Muscle of back (tissue), 11 donors: ENCODE measurements around the gene JUN. TPM values are rescaled to one million over a fixed set of nuclear protein-coding genes. Genes with fewer than 3 reads are reported as not detected.
A peak's percentile ranks its signal among the peaks of the same experiment; 100 is the strongest.

Experiments used
- DNase-seq, 3 donors: peaks; one replicate each; pipeline versions ENCODE4 v3.0.0 to v3.0.0-alpha.2; 2013
- polyA plus RNA-seq, 10 donors: library from polyadenylated mRNA; unstranded; fragments of 120-200 nt; gene quantifications; one replicate each; pipeline ENCODE4 v1.2.1, GENCODE V29; 2013; ENCODE audit not compliant: insufficient read length in 10 of 10

The JUN gene
- polyA plus RNA-seq, 10 donors, result 74.2 to 374 (median 155) TPM

- DNase-seq, result peak in 1 of 3 donors; percentile 58
Measured at GRCh38 chr1:58785442-58786058, 1.7 kb upstream of the JUN start.

GRCh38 chr1:58784758-58785441 lies 1.1 kb upstream of the JUN start:
- DNase-seq, result peak; percentile 92 to 96 (median 93)

- DNase-seq, result peak; percentile 54 to 90 (median 71)
Measured at GRCh38 chr1:58783090-58783992, 506 bp downstream of the JUN start.

GRCh38 chr1:58782178-58783089 lies 1.4 kb downstream of the JUN start:
- peak in 2 of 3 donors; percentile 35 to 86 for DNase-seq

GRCh38 chr1:58781541-58782177 lies 2.2 kb downstream of the JUN start:
- peak; percentile 69 to 91 (median 82) for DNase-seq

- peak in 2 of 3 donors; percentile 19 to 37 for DNase-seq
Measured at GRCh38 chr1:58780836-58781452, 2.9 kb downstream of the JUN start.

GRCh38 chr1:58780411-58780810 lies 3.4 kb downstream of the JUN start:
- DNase-seq, result no peak

GRCh38 chr1:58779801-58780382 lies 4.0 kb downstream of the JUN start:
- peak; percentile 56 to 85 (median 82) for DNase-seq

- DNase-seq, result peak in 2 of 3 donors; percentile 18 to 48
Measured at GRCh38 chr1:58779059-58779754, 4.6 kb downstream of the JUN start.

- DNase-seq, result peak in 1 of 3 donors; percentile 42
Measured at GRCh38 chr1:58778385-58779000, 5.4 kb downstream of the JUN start.

GRCh38 chr1:58774027-58774426 lies 9.8 kb downstream of the JUN start:
- DNase-seq, result no peak

- DNase-seq, result peak in 2 of 3 donors; percentile 51 to 78
Measured at GRCh38 chr1:58773406-58773840, 10.4 kb downstream of the JUN start.

GRCh38 chr1:58769809-58770320 lies 14.0 kb downstream of the JUN start:
- DNase-seq, result peak in 1 of 3 donors; percentile 20

GRCh38 chr1:58768971-58769808 lies 14.7 kb downstream of the JUN start:
- DNase-seq, result peak; percentile 60 to 80 (median 73)

GRCh38 chr1:58768191-58768731 lies 15.6 kb downstream of the JUN start:
- DNase-seq, result peak in 1 of 3 donors; percentile 18

- DNase-seq, result no peak
Measured at GRCh38 chr1:58767143-58767542, 16.7 kb downstream of the JUN start.

GRCh38 chr1:58765441-58765840 lies 18.4 kb downstream of the JUN start:
- no peak for DNase-seq
